Measurements from ENCODE around the gene SLC17A5.
"Not testable (repeated sequence)": the region's sequence is repeated elsewhere in the genome, so short reads cannot be mapped to it uniquely, and the experiment has no call there.

The SLC17A5 gene

GRCh38 chr6:73565767-73566485 is 87.9 kb downstream of the SLC17A5 start:
- peak; percentile 89 for DNase-seq

GRCh38 chr6:73564578-73565345 is 89.0 kb downstream of the SLC17A5 start:
- no peak for DNase-seq

GRCh38 chr6:73562558-73562957 is 91.2 kb downstream of the SLC17A5 start:
- DNase-seq = no peak

GRCh38 chr6:73560853-73561407 is 92.9 kb downstream of the SLC17A5 start:
- no peak for DNase-seq

GRCh38 chr6:73560182-73560732 is 93.5 kb downstream of the SLC17A5 start:
- DNase-seq = no peak

GRCh38 chr6:73559399-73559794 is 94.4 kb downstream of the SLC17A5 start:
- not testable (repeated sequence) for DNase-seq

GRCh38 chr6:73558624-73559398 is 95.0 kb downstream of the SLC17A5 start:
- DNase-seq = no peak

GRCh38 chr6:73556836-73557235 is 97.0 kb downstream of the SLC17A5 start:
- DNase-seq = no peak

GRCh38 chr6:73555380-73555949 is 98.3 kb downstream of the SLC17A5 start:
- not testable (repeated sequence) for DNase-seq

GRCh38 chr6:73551115-73551514 is 102.7 kb downstream of the SLC17A5 start:
- not testable (repeated sequence) for DNase-seq

- DNase-seq = no peak
These were observed 105.0 kb downstream of the SLC17A5 start for GRCh38 chr6:73548458-73549446.

- DNase-seq = no peak
These were observed 106.8 kb downstream of the SLC17A5 start for GRCh38 chr6:73547036-73547435.

All from fibroblast of skin of scalp (primary cell).